NT2/D1 (cell line): ENCODE data around the gene ZNF697.

Experiments used
- DNase-seq: peaks from one replicate; pipeline ENCODE4 v3.0.0-alpha.2; 2011; ENCODE audit warnings: low read depth, low spot score
- H3K27me3 ChIP-seq: 2 replicates; pipeline ENCODE4 v1.6.0; 2011; ENCODE audit warnings: mild to moderate bottlenecking; ENCODE audit not compliant: insufficient read length, insufficient read depth
- H3K36me3 ChIP-seq: 2 replicates; pipeline ENCODE4 v1.6.1; 2011; ENCODE audit warnings: mild to moderate bottlenecking, low read length, mixed read lengths; ENCODE audit not compliant: insufficient read depth, insufficient read length
- H3K4me1 ChIP-seq: 2 replicates; pipeline ENCODE4 v1.5.1; 2011; ENCODE audit not compliant: insufficient read depth, insufficient read length
- H3K4me3 ChIP-seq: 2 replicates; pipeline ENCODE4 v1.5.1; 2011; ENCODE audit warnings: low read depth; ENCODE audit not compliant: insufficient read length
- H3K9ac ChIP-seq: 2 replicates; pipeline ENCODE4 v1.6.0; 2011; ENCODE audit warnings: low read depth; ENCODE audit not compliant: insufficient read length
- H3K9me3 ChIP-seq: 2 replicates; pipeline ENCODE4 v1.5.1; 2011; ENCODE audit warnings: mild to moderate bottlenecking, low read length; ENCODE audit not compliant: insufficient read depth
- SUZ12 ChIP-seq: IDR thresholded peaks from 2 replicates; pipeline ENCODE4 v1.6.1; 2011; ENCODE audit not compliant: insufficient read length, insufficient read depth; ENCODE audit errors: extremely low read depth
- YY1 ChIP-seq: IDR thresholded peaks from 2 replicates; pipeline ENCODE4 v1.6.1; 2011; ENCODE audit not compliant: insufficient read length, insufficient read depth
- ZNF274 ChIP-seq: IDR thresholded peaks from 2 replicates; pipeline ENCODE4 v1.6.1; 2011; ENCODE audit warnings: mild to moderate bottlenecking, low read depth, low read length

The ZNF697 gene

GRCh38 chr1:119632103-119632490, 16.0 kb downstream of the ZNF697 start:
- H3K4me1 ChIP-seq = peaks cover 2% of the 10 kb centered on the region
- peaks cover 75% of the 10 kb centered on the region for H3K36me3 ChIP-seq
- H3K9me3 ChIP-seq = no peaks in the 10 kb centered on the region
- no peak for TF ChIP-seq SUZ12
- no peak for TF ChIP-seq ZNF274
- TF ChIP-seq YY1 = no peak
- DNase-seq = no peak
- no peak overlapping the region for H3K9ac ChIP-seq
- H3K4me3 ChIP-seq = no peak overlapping the region
- no peaks in the 10 kb centered on the region for H3K27me3 ChIP-seq

- Histone ChIP-seq H3K9me3 (no peaks in the 10 kb centered on the region), H3K36me3 (peaks cover 77% of the 10 kb centered on the region), H3K9ac (no peak overlapping the region), H3K27me3 (no peaks in the 10 kb centered on the region), H3K4me3 (no peak overlapping the region), H3K4me1 (peaks cover 2% of the 10 kb centered on the region)
- DNase-seq = no peak
- no peak for TF ChIP-seq YY1
- TF ChIP-seq SUZ12 = no peak
- TF ChIP-seq ZNF274 = no peak
Observed at GRCh38 chr1:119631433-119632102, 16.5 kb downstream of the ZNF697 start.

GRCh38 chr1:119631086-119631432, 17.0 kb downstream of the ZNF697 start:
- Histone ChIP-seq H3K27me3 (no peaks in the 10 kb centered on the region), H3K4me1 (peaks cover 2% of the 10 kb centered on the region), H3K36me3 (peaks cover 77% of the 10 kb centered on the region), H3K9me3 (no peaks in the 10 kb centered on the region), H3K9ac (no peak overlapping the region), H3K4me3 (no peak overlapping the region)
- no peak for TF ChIP-seq SUZ12
- TF ChIP-seq YY1 = no peak
- TF ChIP-seq ZNF274 = no peak
- no peak for DNase-seq

GRCh38 chr1:119626841-119627240, 21.2 kb downstream of the ZNF697 start:
- H3K4me3 ChIP-seq = no peak overlapping the region
- DNase-seq = no peak
- no peak for TF ChIP-seq ZNF274
- no peak for TF ChIP-seq SUZ12
- no peak for TF ChIP-seq YY1

GRCh38 chr1:119626011-119626545, 22.0 kb downstream of the ZNF697 start:
- H3K4me3 ChIP-seq = no peak overlapping the region
- no peaks in the 10 kb centered on the region for H3K9me3 ChIP-seq
- no peaks in the 10 kb centered on the region for H3K4me1 ChIP-seq
- no peak for DNase-seq
- no peak overlapping the region for H3K9ac ChIP-seq
- TF ChIP-seq SUZ12 (no peak), ZNF274 (no peak), YY1 (no peak)
- H3K27me3 ChIP-seq = no peaks in the 10 kb centered on the region
- peaks cover 89% of the 10 kb centered on the region for H3K36me3 ChIP-seq

More at GRCh38 chr1:119626841-119627240, 21.2 kb downstream of the ZNF697 start:
- Histone ChIP-seq H3K4me1 (no peaks in the 10 kb centered on the region), H3K9me3 (no peaks in the 10 kb centered on the region), H3K36me3 (peaks cover 88% of the 10 kb centered on the region), H3K9ac (no peak overlapping the region), H3K27me3 (no peaks in the 10 kb centered on the region)

GRCh38 chr1:119623678-119624077, 24.4 kb downstream of the ZNF697 start:
- DNase-seq = no peak
- no peak for TF ChIP-seq SUZ12
- TF ChIP-seq ZNF274 = no peak
- H3K4me3 ChIP-seq = no peak overlapping the region
- H3K9me3 ChIP-seq = no peaks in the 10 kb centered on the region
- no peaks in the 10 kb centered on the region for H3K4me1 ChIP-seq
- peaks cover 93% of the 10 kb centered on the region for H3K36me3 ChIP-seq
- no peak overlapping the region for H3K9ac ChIP-seq
- no peaks in the 10 kb centered on the region for H3K27me3 ChIP-seq

- TF ChIP-seq SUZ12 (no peak), YY1 (no peak), ZNF274 (no peak)
- H3K36me3 ChIP-seq = peaks cover 95% of the 10 kb centered on the region
- no peaks in the 10 kb centered on the region for H3K9me3 ChIP-seq
- H3K4me1 ChIP-seq = peaks cover 3% of the 10 kb centered on the region
- no peak overlapping the region for H3K9ac ChIP-seq
- H3K4me3 ChIP-seq = no peak overlapping the region
- DNase-seq = no peak
- no peaks in the 10 kb centered on the region for H3K27me3 ChIP-seq
Observed at GRCh38 chr1:119623193-119623515, 24.9 kb downstream of the ZNF697 start.
